Stimulated activated CD8-positive, alpha-beta memory T cell treated with anti-CD3 and anti-CD28 coated beads, Interleukin-4, amount 100 ng/mL, for 4 hours (primary cell): ENCODE results near the gene ERCC2.

Experiments
- DNase-seq, 2 donors: peaks; one replicate each; pipeline ENCODE4 v3.0.0-alpha.2; 2020; ENCODE audit warnings: low read depth in 2 of 2, low spot score in 1 of 2

The ERCC2 gene

GRCh38 chr19:45305007-45305406 is 65.4 kb downstream of the ERCC2 start:
- DNase-seq, result no peak

DNA sequence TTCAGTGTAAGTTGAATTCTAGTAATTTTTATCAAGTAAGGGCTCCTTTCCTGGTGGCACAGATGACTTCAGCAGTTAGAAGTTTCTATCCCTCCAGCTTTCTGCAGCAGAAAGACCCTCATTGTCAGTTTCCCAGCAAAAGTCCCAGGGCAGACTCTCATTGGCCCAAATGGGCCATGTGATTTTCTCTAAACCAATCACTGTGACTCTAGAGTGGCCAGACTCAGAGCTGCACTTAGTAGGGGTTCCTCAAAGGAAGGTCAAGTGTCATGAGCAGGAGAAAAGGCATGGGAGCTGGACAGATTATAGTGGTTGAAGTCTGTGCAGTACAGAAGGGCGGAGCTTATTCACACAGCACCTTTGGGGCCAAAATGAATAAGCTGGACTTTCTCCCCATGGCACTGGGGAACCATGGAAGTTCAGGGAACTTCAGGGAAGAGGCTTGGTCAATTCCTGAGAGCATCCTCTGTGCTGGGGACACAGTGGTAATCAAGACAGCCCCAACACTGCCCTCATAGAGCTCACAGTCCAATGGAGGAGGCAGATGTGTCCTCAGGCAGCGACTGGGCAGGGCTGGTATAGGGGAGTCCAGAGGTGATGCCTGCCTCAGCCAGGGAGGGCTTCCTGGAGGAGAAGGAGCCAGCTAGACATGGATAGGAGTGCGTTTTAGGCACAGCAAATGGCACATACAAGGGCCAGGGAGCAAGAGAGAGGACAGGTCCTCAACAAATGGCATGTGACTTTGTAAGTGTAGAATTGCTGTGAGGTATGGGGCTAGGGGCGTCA is 66.0 kb downstream of the ERCC2 start:
- DNase-seq, result no peak

GRCh38 chr19:45303269-45304060 is 66.9 kb downstream of the ERCC2 start:
- DNase-seq, result no peak

- DNase-seq, result no peak
Observed at GRCh38 chr19:45302416-45302815, 68.0 kb downstream of the ERCC2 start.
